ENCODE data around the gene ALOX5. TPM values are rescaled to one million over a fixed set of nuclear protein-coding genes. Genes with fewer than 3 reads are reported as not detected.

Gene ALOX5
- total RNA-seq, 1 donor from 2014 or later: not detected

GRCh38 chr10:45420453-45421192 is 46.6 kb downstream of the ALOX5 start:
- Mint-ChIP-seq H3K27ac (ENCODE audit: unreplicated experiment) (no peak overlapping the region), H3K9me3 (no peaks in the 10 kb centered on the region), H3K36me3 (ENCODE audit: low read depth) (no peaks in the 10 kb centered on the region), H3K4me1 (peaks cover 20% of the 10 kb centered on the region), H3K4me3 (no peak overlapping the region), H3K27me3 (ENCODE audit: low read depth) (peaks cover 12% of the 10 kb centered on the region)
- DNase-seq (ENCODE audit: low read depth, low spot score): no peak
- TF ChIP-seq CTCF (conservative IDR thresholded peaks at IDR 0.05): no peak

- DNase-seq (ENCODE audit: low read depth, low spot score): no peak
- Mint-ChIP-seq H3K4me3 (no peak overlapping the region), H3K27ac (ENCODE audit: unreplicated experiment) (no peak overlapping the region), H3K9me3 (no peaks in the 10 kb centered on the region), H3K4me1 (peaks cover 20% of the 10 kb centered on the region), H3K27me3 (ENCODE audit: low read depth) (peaks cover 9% of the 10 kb centered on the region), H3K36me3 (ENCODE audit: low read depth) (no peaks in the 10 kb centered on the region)
- TF ChIP-seq CTCF (conservative IDR thresholded peaks at IDR 0.05): no peak
These were observed 47.4 kb downstream of the ALOX5 start for GRCh38 chr10:45421221-45422097.

- H3K4me1 Mint-ChIP-seq: peaks cover 20% of the 10 kb centered on the region
- no peaks in the 10 kb centered on the region for H3K36me3 Mint-ChIP-seq (ENCODE audit: low read depth)
- no peaks in the 10 kb centered on the region for H3K9me3 Mint-ChIP-seq
- H3K4me3 Mint-ChIP-seq: no peak overlapping the region
- peaks cover 5% of the 10 kb centered on the region for H3K27me3 Mint-ChIP-seq (ENCODE audit: low read depth)
- no peak for TF ChIP-seq CTCF (conservative IDR thresholded peaks at IDR 0.05)
- DNase-seq (ENCODE audit: low read depth, low spot score): no peak
- H3K27ac Mint-ChIP-seq (ENCODE audit: unreplicated experiment): no peak overlapping the region
These were observed 48.3 kb downstream of the ALOX5 start for GRCh38 chr10:45422207-45422865.

GRCh38 chr10:45422866-45423659 is 49.0 kb downstream of the ALOX5 start:
- no peak for DNase-seq (ENCODE audit: low read depth, low spot score)
- H3K4me3 Mint-ChIP-seq: no peak overlapping the region
- H3K36me3 Mint-ChIP-seq (ENCODE audit: low read depth): no peaks in the 10 kb centered on the region
- no peaks in the 10 kb centered on the region for H3K9me3 Mint-ChIP-seq
- H3K27me3 Mint-ChIP-seq (ENCODE audit: low read depth): peaks cover 2% of the 10 kb centered on the region
- H3K27ac Mint-ChIP-seq (ENCODE audit: unreplicated experiment): no peak overlapping the region
- H3K4me1 Mint-ChIP-seq: peaks cover 20% of the 10 kb centered on the region
- no peak for TF ChIP-seq CTCF (conservative IDR thresholded peaks at IDR 0.05)

GRCh38 chr10:45423976-45424499 is 50.0 kb downstream of the ALOX5 start:
- Mint-ChIP-seq H3K4me3 (no peak overlapping the region), H3K27me3 (ENCODE audit: low read depth) (peaks cover 2% of the 10 kb centered on the region), H3K9me3 (no peaks in the 10 kb centered on the region), H3K36me3 (ENCODE audit: low read depth) (no peaks in the 10 kb centered on the region), H3K27ac (ENCODE audit: unreplicated experiment) (no peak overlapping the region), H3K4me1 (peaks cover 12% of the 10 kb centered on the region)
- no peak for TF ChIP-seq CTCF (conservative IDR thresholded peaks at IDR 0.05)
- DNase-seq (ENCODE audit: low read depth, low spot score): no peak

Measured in neural crest cell (in vitro differentiated cells).